ENCODE measurements around the gene IGSF9. TPM values are rescaled to one million over a fixed set of nuclear protein-coding genes. Genes with fewer than 3 reads are reported as not detected.

Gene IGSF9
- total and polyA plus RNA-seq, 3 experiments from 2014 or later: 0.04 to 0.11 TPM; not detected in 1

- peaks cover 3% of the 10 kb centered on the region for H3K27me3 ChIP-seq (ENCODE audit: insufficient read depth, low read length, poor library complexity, severe bottlenecking)
- peaks cover 10 to 23% of the 10 kb centered on the region in 2 donors for H3K27me3 Mint-ChIP-seq
- no peak overlapping the region for H3K27ac ChIP-seq (ENCODE audit: low read depth, low read length)
- POLR2A ChIA-PET: no interaction called here
- no peak for DNase-seq
- H3K27ac Mint-ChIP-seq: no peak overlapping the region
- H3K4me1 ChIP-seq (ENCODE audit: insufficient read depth, low read length): peaks cover 9% of the 10 kb centered on the region
- no peak overlapping the region for H3K4me3 Mint-ChIP-seq
- no peak overlapping the region for H3K4me3 ChIP-seq (ENCODE audit: low read length)
- CTCF ChIA-PET: interaction anchor here (0.7 to 8.0 kb wide), 7 partner anchors 9 to 70 kb away, joined by 3 to 55 read pairs (median 6); partner anchors contain the start of gene TAGLN2
- H3K36me3 Mint-ChIP-seq: no peaks in the 10 kb centered on the region
- H3K9me3 Mint-ChIP-seq: no peaks in the 10 kb centered on the region
- peaks cover 5 to 8% (median 5%) of the 10 kb centered on the region in 3 donors for H3K4me1 Mint-ChIP-seq
- H3K36me3 ChIP-seq (ENCODE audit: insufficient read depth, low read length): no peaks in the 10 kb centered on the region
- no peaks in the 10 kb centered on the region for H3K9me3 ChIP-seq (ENCODE audit: low read length)
These were observed 8.2 kb downstream of the IGSF9 start for GRCh38 chr1:159937054-159937750.

- ChIA-PET CTCF (interaction anchor here (0.8 to 8.0 kb wide), 10 partner anchors 8 to 158 kb away, joined by 3 to 55 read pairs (median 4); partner anchors contain the start of gene TAGLN2), POLR2A (no interaction called here)
- Mint-ChIP-seq H3K4me3 (peak overlapping the region in 1 of 7 donors; percentile 54), H3K9me3 (no peaks in the 10 kb centered on the region), H3K4me1 (peaks cover 5 to 8% (median 5%) of the 10 kb centered on the region in 3 donors), H3K36me3 (no peaks in the 10 kb centered on the region), H3K27me3 (peaks cover 9 to 21% of the 10 kb centered on the region in 2 donors), H3K27ac (peak overlapping the region in 2 of 8 donors; percentile 4 to 52)
- Histone ChIP-seq H3K4me3 (ENCODE audit: low read length) (no peak overlapping the region), H3K4me1 (ENCODE audit: insufficient read depth, low read length) (peaks cover 9% of the 10 kb centered on the region), H3K9me3 (ENCODE audit: low read length) (no peaks in the 10 kb centered on the region), H3K27ac (ENCODE audit: low read depth, low read length) (no peak overlapping the region), H3K27me3 (ENCODE audit: insufficient read depth, low read length, poor library complexity, severe bottlenecking) (peaks cover 2% of the 10 kb centered on the region), H3K36me3 (ENCODE audit: insufficient read depth, low read length) (no peaks in the 10 kb centered on the region)
- peak; percentile 66 to 86 (median 77) for DNase-seq
These were observed 9.0 kb downstream of the IGSF9 start for GRCh38 chr1:159936273-159936904.

- POLR2A ChIA-PET: no interaction called here
- Mint-ChIP-seq H3K4me3 (no peak overlapping the region), H3K36me3 (no peaks in the 10 kb centered on the region), H3K27ac (peak overlapping the region in 1 of 8 donors; percentile 52), H3K27me3 (peaks cover 9 to 20% of the 10 kb centered on the region in 2 donors), H3K4me1 (peaks cover 5 to 8% (median 5%) of the 10 kb centered on the region in 3 donors), H3K9me3 (no peaks in the 10 kb centered on the region)
- no peak for DNase-seq
- Histone ChIP-seq H3K27ac (ENCODE audit: low read depth, low read length) (no peak overlapping the region), H3K4me1 (ENCODE audit: insufficient read depth, low read length) (peaks cover 9% of the 10 kb centered on the region), H3K4me3 (ENCODE audit: low read length) (no peak overlapping the region), H3K27me3 (ENCODE audit: insufficient read depth, low read length, poor library complexity, severe bottlenecking) (no peaks in the 10 kb centered on the region), H3K36me3 (ENCODE audit: insufficient read depth, low read length) (no peaks in the 10 kb centered on the region), H3K9me3 (ENCODE audit: low read length) (no peaks in the 10 kb centered on the region)
- CTCF ChIA-PET: interaction anchor here (0.8 to 8.0 kb wide), 10 partner anchors 9 to 158 kb away, joined by 3 to 55 read pairs (median 4); partner anchors contain the start of gene TAGLN2
These were observed 9.6 kb downstream of the IGSF9 start for GRCh38 chr1:159935719-159936272.

GRCh38 chr1:159935305-159935704 is 10.1 kb downstream of the IGSF9 start:
- Histone ChIP-seq H3K4me1 (ENCODE audit: insufficient read depth, low read length) (peaks cover 9% of the 10 kb centered on the region), H3K4me3 (ENCODE audit: low read length) (no peak overlapping the region), H3K36me3 (ENCODE audit: insufficient read depth, low read length) (no peaks in the 10 kb centered on the region), H3K27me3 (ENCODE audit: insufficient read depth, low read length, poor library complexity, severe bottlenecking) (no peaks in the 10 kb centered on the region), H3K27ac (ENCODE audit: low read depth, low read length) (no peak overlapping the region), H3K9me3 (ENCODE audit: low read length) (no peaks in the 10 kb centered on the region)
- Mint-ChIP-seq H3K9me3 (no peaks in the 10 kb centered on the region), H3K27me3 (peaks cover 9 to 19% of the 10 kb centered on the region in 2 donors), H3K36me3 (no peaks in the 10 kb centered on the region), H3K27ac (no peak overlapping the region), H3K4me1 (peaks cover 5 to 8% (median 5%) of the 10 kb centered on the region in 3 donors), H3K4me3 (no peak overlapping the region)
- ChIA-PET CTCF (interaction anchor here (1.1 to 8.0 kb wide), 6 partner anchors 11 to 72 kb away, joined by 3 to 55 read pairs (median 7); partner anchors contain the start of gene TAGLN2), POLR2A (no interaction called here)
- no peak for DNase-seq

GRCh38 chr1:159934136-159935039 is 11.0 kb downstream of the IGSF9 start:
- peak overlapping the region in 2 of 8 donors; percentile 3 to 5 for H3K27ac Mint-ChIP-seq
- Histone ChIP-seq H3K27ac (ENCODE audit: low read depth, low read length) (no peak overlapping the region), H3K4me1 (ENCODE audit: insufficient read depth, low read length) (peaks cover 9% of the 10 kb centered on the region), H3K36me3 (ENCODE audit: insufficient read depth, low read length) (no peaks in the 10 kb centered on the region), H3K9me3 (ENCODE audit: low read length) (no peaks in the 10 kb centered on the region), H3K27me3 (ENCODE audit: insufficient read depth, low read length, poor library complexity, severe bottlenecking) (no peaks in the 10 kb centered on the region), H3K4me3 (ENCODE audit: low read length) (no peak overlapping the region)
- H3K4me3 Mint-ChIP-seq: peak overlapping the region in 1 of 7 donors; percentile 15
- no peaks in the 10 kb centered on the region for H3K9me3 Mint-ChIP-seq
- no peaks in the 10 kb centered on the region for H3K36me3 Mint-ChIP-seq
- no peak for DNase-seq
- H3K4me1 Mint-ChIP-seq: peaks cover 5 to 8% (median 5%) of the 10 kb centered on the region in 3 donors
- CTCF ChIA-PET: interaction anchor here (1.2 to 8.0 kb wide), 4 partner anchors 10 to 151 kb away, joined by 3 to 55 read pairs (median 24); partner anchors contain the start of gene TAGLN2
- POLR2A ChIA-PET: no interaction called here
- H3K27me3 Mint-ChIP-seq: peaks cover 9 to 17% of the 10 kb centered on the region in 2 donors

GRCh38 chr1:159933347-159933746 is 12.1 kb downstream of the IGSF9 start:
- Mint-ChIP-seq H3K4me1 (peaks cover 5 to 8% (median 5%) of the 10 kb centered on the region in 3 donors), H3K9me3 (no peaks in the 10 kb centered on the region), H3K27me3 (peaks cover under 1 to 10% of the 10 kb centered on the region in 2 donors), H3K27ac (no peak overlapping the region), H3K4me3 (no peak overlapping the region), H3K36me3 (no peaks in the 10 kb centered on the region)
- Histone ChIP-seq H3K4me1 (ENCODE audit: insufficient read depth, low read length) (peaks cover 9% of the 10 kb centered on the region), H3K27ac (ENCODE audit: low read depth, low read length) (no peak overlapping the region), H3K9me3 (ENCODE audit: low read length) (no peaks in the 10 kb centered on the region), H3K36me3 (ENCODE audit: insufficient read depth, low read length) (no peaks in the 10 kb centered on the region), H3K4me3 (ENCODE audit: low read length) (no peak overlapping the region), H3K27me3 (ENCODE audit: insufficient read depth, low read length, poor library complexity, severe bottlenecking) (no peaks in the 10 kb centered on the region)
- CTCF ChIA-PET: interaction anchor here (1.6 to 8.0 kb wide), 3 partner anchors 9 to 152 kb away, joined by 3 to 55 read pairs (median 45); partner anchors contain the start of gene TAGLN2
- POLR2A ChIA-PET: no interaction called here
- no peak for DNase-seq

Data from CD8-positive, alpha-beta memory T cell (primary cell).